GM12801 (cell line): ENCODE data around the gene CALHM4.

Experiments used
- CTCF ChIP-seq: IDR thresholded peaks from one replicate; pipeline ENCODE4 v1.5.1; 2011; ENCODE audit warnings: control low read depth; ENCODE audit not compliant: insufficient read length; ENCODE audit errors: extremely low read depth

CALHM4 gene

GRCh38 chr6:116543149-116543548 is 10.4 kb upstream of the CALHM4 start:
- TF ChIP-seq CTCF, result no peak

GRCh38 chr6:116545651-116546050 is 7.9 kb upstream of the CALHM4 start, which contains the start of gene TRAPPC3L:
TSS of gene TRAPPC3L (minus strand) at chr6:116545684. CDS start at chr6:116545514, 170 bp downstream.
- TF ChIP-seq CTCF, result no peak

GRCh38 chr6:116547358-116547757 is 6.2 kb upstream of the CALHM4 start:
- TF ChIP-seq CTCF, result no peak

- no peak for TF ChIP-seq CTCF
Measured at GRCh38 chr6:116550796-116551195, 2.8 kb upstream of the CALHM4 start.

GRCh38 chr6:116556065-116556464 is 2.5 kb downstream of the CALHM4 start:
- no peak for TF ChIP-seq CTCF

- no peak for TF ChIP-seq CTCF
Measured at GRCh38 chr6:116556814-116557415, 3.4 kb downstream of the CALHM4 start.

GRCh38 chr6:116557893-116558292 is 4.3 kb downstream of the CALHM4 start:
- no peak for TF ChIP-seq CTCF
